ENCODE results near the gene ELMOD3. TPM values are rescaled to one million over a fixed set of nuclear protein-coding genes. Genes with fewer than 3 reads are reported as not detected.

The ELMOD3 gene
- total RNA-seq, 1 experiment from 2014 or later, result 9.7 TPM

DNA sequence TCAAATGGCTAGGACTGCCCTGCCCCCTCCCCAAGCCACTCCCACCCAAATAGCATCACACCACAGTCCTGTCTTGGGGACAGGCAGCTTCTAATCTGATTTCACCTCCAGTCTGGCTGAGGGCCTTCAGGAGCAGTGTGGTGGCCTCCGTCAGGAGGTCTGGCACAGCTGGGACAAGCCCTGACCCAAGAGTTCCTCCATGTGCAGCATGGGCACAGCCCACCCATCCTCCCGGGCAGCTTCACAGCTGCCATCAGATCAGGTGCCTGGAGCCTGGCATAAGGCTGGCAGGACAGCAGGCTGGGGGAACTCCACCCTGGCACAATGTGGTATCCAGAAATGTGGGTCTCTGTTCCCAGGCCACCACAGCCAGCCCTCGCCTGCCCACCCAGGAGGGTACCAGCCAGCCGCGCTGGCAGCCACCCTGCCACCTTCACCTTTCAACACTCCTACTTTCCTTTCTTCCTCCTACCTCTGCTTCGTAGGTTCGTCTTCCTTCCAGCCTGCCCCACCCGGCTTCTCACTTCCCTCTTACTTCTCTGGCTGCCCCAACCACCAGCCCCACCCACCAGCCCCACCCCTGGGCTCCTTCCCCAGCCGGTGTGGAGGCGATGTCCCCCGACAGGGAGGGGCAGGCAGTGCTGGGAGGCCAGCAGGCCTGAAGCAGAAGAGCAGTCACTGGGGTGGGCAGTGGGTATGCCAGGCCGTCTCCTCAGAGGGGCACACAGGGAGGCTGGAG is 55.4 kb downstream of the ELMOD3 start, which contains the start of gene CAPG:
CAPG (minus strand) TSS at position 522 of the 739 bp plus-strand sequence. CDS start 8,221 bp downstream, outside the sequence.
- ATAC-seq, result peak; percentile 12
- ChIA-PET CTCF (interaction anchor here (0.6 to 1.5 kb wide), 3 partner anchors 71 to 129 kb away, joined by 4 to 5 read pairs (median 4); partner anchors contain the start of gene MAT2A), POLR2A (interaction anchor here (1.0 kb wide), 1 partner anchor 9 kb away, joined by 3 read pairs; no protein-coding TSS in a partner anchor)
- TF ChIP-seq, protein P1, sequence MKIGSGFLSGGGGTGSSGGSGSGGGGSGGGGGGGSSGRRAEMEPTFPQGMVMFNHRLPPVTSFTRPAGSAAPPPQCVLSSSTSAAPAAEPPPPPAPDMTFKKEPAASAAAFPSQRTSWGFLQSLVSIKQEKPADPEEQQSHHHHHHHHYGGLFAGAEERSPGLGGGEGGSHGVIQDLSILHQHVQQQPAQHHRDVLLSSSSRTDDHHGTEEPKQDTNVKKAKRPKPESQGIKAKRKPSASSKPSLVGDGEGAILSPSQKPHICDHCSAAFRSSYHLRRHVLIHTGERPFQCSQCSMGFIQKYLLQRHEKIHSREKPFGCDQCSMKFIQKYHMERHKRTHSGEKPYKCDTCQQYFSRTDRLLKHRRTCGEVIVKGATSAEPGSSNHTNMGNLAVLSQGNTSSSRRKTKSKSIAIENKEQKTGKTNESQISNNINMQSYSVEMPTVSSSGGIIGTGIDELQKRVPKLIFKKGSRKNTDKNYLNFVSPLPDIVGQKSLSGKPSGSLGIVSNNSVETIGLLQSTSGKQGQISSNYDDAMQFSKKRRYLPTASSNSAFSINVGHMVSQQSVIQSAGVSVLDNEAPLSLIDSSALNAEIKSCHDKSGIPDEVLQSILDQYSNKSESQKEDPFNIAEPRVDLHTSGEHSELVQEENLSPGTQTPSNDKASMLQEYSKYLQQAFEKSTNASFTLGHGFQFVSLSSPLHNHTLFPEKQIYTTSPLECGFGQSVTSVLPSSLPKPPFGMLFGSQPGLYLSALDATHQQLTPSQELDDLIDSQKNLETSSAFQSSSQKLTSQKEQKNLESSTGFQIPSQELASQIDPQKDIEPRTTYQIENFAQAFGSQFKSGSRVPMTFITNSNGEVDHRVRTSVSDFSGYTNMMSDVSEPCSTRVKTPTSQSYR (CRISPR knock-in tag; IDR thresholded peaks at IDR 0.05), result 0 out of 2 replicates have a peak, but pooled peaks have one; percentile 23
- TF ChIP-seq, protein P2, sequence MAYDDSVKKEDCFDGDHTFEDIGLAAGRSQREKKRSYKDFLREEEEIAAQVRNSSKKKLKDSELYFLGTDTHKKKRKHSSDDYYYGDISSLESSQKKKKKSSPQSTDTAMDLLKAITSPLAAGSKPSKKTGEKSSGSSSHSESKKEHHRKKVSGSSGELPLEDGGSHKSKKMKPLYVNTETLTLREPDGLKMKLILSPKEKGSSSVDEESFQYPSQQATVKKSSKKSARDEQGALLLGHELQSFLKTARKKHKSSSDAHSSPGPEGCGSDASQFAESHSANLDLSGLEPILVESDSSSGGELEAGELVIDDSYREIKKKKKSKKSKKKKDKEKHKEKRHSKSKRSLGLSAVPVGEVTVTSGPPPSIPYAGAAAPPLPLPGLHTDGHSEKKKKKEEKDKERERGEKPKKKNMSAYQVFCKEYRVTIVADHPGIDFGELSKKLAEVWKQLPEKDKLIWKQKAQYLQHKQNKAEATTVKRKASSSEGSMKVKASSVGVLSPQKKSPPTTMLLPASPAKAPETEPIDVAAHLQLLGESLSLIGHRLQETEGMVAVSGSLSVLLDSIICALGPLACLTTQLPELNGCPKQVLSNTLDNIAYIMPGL (CRISPR knock-in tag; IDR thresholded peaks at IDR 0.05), result no peak
- TF ChIP-seq, protein P3, sequence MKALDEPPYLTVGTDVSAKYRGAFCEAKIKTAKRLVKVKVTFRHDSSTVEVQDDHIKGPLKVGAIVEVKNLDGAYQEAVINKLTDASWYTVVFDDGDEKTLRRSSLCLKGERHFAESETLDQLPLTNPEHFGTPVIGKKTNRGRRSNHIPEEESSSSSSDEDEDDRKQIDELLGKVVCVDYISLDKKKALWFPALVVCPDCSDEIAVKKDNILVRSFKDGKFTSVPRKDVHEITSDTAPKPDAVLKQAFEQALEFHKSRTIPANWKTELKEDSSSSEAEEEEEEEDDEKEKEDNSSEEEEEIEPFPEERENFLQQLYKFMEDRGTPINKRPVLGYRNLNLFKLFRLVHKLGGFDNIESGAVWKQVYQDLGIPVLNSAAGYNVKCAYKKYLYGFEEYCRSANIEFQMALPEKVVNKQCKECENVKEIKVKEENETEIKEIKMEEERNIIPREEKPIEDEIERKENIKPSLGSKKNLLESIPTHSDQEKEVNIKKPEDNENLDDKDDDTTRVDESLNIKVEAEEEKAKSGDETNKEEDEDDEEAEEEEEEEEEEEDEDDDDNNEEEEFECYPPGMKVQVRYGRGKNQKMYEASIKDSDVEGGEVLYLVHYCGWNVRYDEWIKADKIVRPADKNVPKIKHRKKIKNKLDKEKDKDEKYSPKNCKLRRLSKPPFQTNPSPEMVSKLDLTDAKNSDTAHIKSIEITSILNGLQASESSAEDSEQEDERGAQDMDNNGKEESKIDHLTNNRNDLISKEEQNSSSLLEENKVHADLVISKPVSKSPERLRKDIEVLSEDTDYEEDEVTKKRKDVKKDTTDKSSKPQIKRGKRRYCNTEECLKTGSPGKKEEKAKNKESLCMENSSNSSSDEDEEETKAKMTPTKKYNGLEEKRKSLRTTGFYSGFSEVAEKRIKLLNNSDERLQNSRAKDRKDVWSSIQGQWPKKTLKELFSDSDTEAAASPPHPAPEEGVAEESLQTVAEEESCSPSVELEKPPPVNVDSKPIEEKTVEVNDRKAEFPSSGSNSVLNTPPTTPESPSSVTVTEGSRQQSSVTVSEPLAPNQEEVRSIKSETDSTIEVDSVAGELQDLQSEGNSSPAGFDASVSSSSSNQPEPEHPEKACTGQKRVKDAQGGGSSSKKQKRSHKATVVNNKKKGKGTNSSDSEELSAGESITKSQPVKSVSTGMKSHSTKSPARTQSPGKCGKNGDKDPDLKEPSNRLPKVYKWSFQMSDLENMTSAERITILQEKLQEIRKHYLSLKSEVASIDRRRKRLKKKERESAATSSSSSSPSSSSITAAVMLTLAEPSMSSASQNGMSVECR (CRISPR knock-in tag; IDR thresholded peaks at IDR 0.05; ENCODE audit: borderline replicate concordance), result no peak
- TF ChIP-seq SP1 (CRISPR knock-in tag; conservative IDR thresholded peaks at IDR 0.05) (0 out of 2 replicates have a peak, but pooled peaks have one; percentile 34), MXD4 (CRISPR knock-in tag; IDR thresholded peaks at IDR 0.05; ENCODE audit: borderline replicate concordance) (no peak)
- Mint-ChIP-seq H3K4me1 (peaks cover 57% of the 10 kb centered on the region), H3K36me3 (0 out of 2 replicates have a peak, but pooled peaks cover under 1% of the 10 kb centered on the region), H3K4me3 (peak within 1 kb of the TSS; percentile 48), H3K27ac (peak within 1 kb of the TSS; percentile 73), H3K27me3 (ENCODE audit: low read depth) (no peaks in the 10 kb centered on the region), H3K9me3 (no peaks in the 10 kb centered on the region)
- peak; percentile 47 for DNase-seq (ENCODE audit: low spot score)

DNA sequence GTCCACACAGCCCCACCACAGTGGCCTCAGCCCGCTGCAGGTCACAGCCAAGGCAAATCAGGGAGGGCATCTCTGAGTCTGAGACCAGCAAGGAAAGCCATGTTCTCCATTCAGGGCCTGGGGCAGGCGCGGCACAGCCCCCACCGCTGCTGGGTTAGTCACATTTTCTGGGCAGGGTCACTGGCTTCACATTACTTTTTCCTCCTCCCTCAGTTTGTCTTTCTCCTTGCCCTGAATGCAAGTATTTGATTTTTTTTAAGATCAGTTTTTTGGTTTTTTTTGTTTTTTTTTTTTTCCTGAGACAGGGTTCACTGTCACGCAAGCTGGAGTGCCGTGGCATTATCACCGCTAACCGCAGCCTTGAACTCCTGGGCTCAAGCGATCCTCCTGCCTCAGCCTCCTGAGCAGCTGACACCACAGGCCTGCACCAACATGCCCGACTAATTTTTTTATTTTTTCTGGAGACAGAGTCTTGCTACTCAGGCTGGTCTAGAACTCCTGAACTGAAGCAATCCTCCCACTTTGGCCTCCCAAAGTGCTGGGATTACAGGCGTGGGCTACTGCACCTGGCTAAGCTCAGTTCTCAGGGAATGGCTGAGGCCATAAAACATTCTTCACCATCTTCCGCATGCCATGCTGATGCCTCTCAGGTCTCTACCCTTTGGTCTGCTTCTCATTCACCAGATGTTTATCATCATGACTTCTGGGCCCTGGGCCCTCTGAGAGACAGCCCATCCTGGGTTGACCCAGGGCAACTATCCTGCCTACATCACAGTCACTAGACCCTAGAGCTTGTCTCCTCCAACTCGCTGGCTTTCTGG is 56.2 kb downstream of the ELMOD3 start:
- H3K27me3 Mint-ChIP-seq (ENCODE audit: low read depth), result no peaks in the 10 kb centered on the region
- DNase-seq (ENCODE audit: low spot score) (no peak), ATAC-seq (no peak)
- no peaks in the 10 kb centered on the region for H3K9me3 Mint-ChIP-seq
- no peaks in the 10 kb centered on the region for H3K36me3 Mint-ChIP-seq
- H3K27ac Mint-ChIP-seq, result peak overlapping the region; percentile 73
- H3K4me3 Mint-ChIP-seq, result peak overlapping the region; percentile 48
- ChIA-PET CTCF (interaction anchor here (0.6 to 1.0 kb wide), 2 partner anchors 50 to 128 kb away, joined by 4 to 6 read pairs; partner anchors contain the start of gene MAT2A), POLR2A (interaction anchor here (0.6 kb wide), 1 partner anchor 8 kb away, joined by 3 read pairs; no protein-coding TSS in a partner anchor)
- TF ChIP-seq ELF4 (CRISPR knock-in tag; IDR thresholded peaks at IDR 0.05; ENCODE audit: low read depth), result no peak
- TF ChIP-seq, protein P4, sequence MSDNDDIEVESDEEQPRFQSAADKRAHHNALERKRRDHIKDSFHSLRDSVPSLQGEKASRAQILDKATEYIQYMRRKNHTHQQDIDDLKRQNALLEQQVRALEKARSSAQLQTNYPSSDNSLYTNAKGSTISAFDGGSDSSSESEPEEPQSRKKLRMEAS (CRISPR knock-in tag; IDR thresholded peaks at IDR 0.05), result no peak
- TF ChIP-seq KAT7 (CRISPR knock-in tag; IDR thresholded peaks at IDR 0.05; ENCODE audit: borderline replicate concordance), result no peak
- TF ChIP-seq TCF7 (CRISPR knock-in tag; IDR thresholded peaks at IDR 0.05; ENCODE audit: low read depth), result no peak
- no peak for TF ChIP-seq ZNF423 (CRISPR knock-in tag; IDR thresholded peaks at IDR 0.05)
- TF ChIP-seq, protein P5, sequence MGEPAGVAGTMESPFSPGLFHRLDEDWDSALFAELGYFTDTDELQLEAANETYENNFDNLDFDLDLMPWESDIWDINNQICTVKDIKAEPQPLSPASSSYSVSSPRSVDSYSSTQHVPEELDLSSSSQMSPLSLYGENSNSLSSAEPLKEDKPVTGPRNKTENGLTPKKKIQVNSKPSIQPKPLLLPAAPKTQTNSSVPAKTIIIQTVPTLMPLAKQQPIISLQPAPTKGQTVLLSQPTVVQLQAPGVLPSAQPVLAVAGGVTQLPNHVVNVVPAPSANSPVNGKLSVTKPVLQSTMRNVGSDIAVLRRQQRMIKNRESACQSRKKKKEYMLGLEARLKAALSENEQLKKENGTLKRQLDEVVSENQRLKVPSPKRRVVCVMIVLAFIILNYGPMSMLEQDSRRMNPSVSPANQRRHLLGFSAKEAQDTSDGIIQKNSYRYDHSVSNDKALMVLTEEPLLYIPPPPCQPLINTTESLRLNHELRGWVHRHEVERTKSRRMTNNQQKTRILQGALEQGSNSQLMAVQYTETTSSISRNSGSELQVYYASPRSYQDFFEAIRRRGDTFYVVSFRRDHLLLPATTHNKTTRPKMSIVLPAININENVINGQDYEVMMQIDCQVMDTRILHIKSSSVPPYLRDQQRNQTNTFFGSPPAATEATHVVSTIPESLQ (CRISPR knock-in tag; IDR thresholded peaks at IDR 0.05), result no peak
- TF ChIP-seq FOXJ3 (CRISPR knock-in tag; IDR thresholded peaks at IDR 0.05; ENCODE audit: borderline replicate concordance), result no peak
- no peak for TF ChIP-seq OVOL2 (CRISPR knock-in tag; IDR thresholded peaks at IDR 0.05; ENCODE audit: borderline replicate concordance)
- no peak for TF ChIP-seq TEAD4 (CRISPR knock-in tag; IDR thresholded peaks at IDR 0.05)
- TF ChIP-seq JAZF1 (CRISPR knock-in tag; IDR thresholded peaks at IDR 0.05), result no peak
- no peak for TF ChIP-seq ZBTB21 (CRISPR knock-in tag; IDR thresholded peaks at IDR 0.05; ENCODE audit: borderline replicate concordance)
- TF ChIP-seq, protein P6, sequence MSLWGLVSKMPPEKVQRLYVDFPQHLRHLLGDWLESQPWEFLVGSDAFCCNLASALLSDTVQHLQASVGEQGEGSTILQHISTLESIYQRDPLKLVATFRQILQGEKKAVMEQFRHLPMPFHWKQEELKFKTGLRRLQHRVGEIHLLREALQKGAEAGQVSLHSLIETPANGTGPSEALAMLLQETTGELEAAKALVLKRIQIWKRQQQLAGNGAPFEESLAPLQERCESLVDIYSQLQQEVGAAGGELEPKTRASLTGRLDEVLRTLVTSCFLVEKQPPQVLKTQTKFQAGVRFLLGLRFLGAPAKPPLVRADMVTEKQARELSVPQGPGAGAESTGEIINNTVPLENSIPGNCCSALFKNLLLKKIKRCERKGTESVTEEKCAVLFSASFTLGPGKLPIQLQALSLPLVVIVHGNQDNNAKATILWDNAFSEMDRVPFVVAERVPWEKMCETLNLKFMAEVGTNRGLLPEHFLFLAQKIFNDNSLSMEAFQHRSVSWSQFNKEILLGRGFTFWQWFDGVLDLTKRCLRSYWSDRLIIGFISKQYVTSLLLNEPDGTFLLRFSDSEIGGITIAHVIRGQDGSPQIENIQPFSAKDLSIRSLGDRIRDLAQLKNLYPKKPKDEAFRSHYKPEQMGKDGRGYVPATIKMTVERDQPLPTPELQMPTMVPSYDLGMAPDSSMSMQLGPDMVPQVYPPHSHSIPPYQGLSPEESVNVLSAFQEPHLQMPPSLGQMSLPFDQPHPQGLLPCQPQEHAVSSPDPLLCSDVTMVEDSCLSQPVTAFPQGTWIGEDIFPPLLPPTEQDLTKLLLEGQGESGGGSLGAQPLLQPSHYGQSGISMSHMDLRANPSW (CRISPR knock-in tag; conservative IDR thresholded peaks at IDR 0.05; ENCODE audit: low read depth), result no peak
- peaks cover 50% of the 10 kb centered on the region for H3K4me1 Mint-ChIP-seq
